ENCODE data around the gene POLR2J. TPM values are rescaled to one million over a fixed set of nuclear protein-coding genes. Genes with fewer than 3 reads are reported as not detected.
A peak's percentile ranks its signal among the peaks of the same experiment; 100 is the strongest.

Gene POLR2J
- total RNA-seq, 1 experiment from 2014 or later, result 70.0 TPM

DNA sequence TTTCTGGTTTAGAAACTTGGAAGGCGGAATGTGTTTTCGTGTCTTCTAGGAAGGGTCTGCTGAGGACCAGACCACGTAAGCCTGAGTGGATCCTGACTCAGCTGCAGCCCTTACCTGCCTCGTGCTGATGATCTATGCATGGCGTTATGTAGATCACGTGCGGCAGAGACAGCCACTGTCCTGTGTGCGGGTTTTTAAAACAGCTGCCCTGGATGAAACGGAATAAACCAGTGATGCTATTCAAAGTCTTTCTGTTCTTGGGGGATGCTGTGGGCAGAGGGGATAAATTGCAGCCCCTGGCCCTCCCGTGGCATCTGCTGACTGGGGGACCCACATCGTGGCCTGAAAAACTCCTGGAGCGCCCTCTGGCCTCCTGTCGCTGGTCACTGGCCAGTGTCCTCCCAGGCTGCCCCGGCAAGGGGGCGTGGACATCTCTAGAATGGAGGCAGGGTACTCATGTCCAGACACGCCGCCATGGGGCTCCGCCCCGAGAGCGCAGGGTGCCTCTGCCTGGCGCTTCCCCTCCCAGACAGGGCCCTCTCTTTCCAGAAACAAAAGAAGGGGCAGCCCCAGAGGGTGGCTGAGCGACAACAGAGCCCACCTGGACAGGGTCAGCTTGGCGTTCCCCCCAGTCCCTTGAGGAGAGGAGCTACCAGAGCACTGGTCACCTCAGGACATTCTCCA is 27.2 kb downstream of the POLR2J start:
- Histone ChIP-seq H3K9me3 (no peaks in the 10 kb centered on the region), H3K4me1 (peaks cover 3% of the 10 kb centered on the region; the same call in 1 of the 2 replicates), H3K27me3 (replicated peaks; ENCODE audit: control insufficient read depth, insufficient read depth, low read length) (no peaks in the 10 kb centered on the region), H3K4me3 (ENCODE audit: low read depth, low read length) (peak overlapping the region; percentile 9; the same call in 1 of the 2 replicates), H3K36me3 (ENCODE audit: control insufficient read depth, insufficient read depth, low read length) (no peaks in the 10 kb centered on the region)
- H3K27ac Mint-ChIP-seq (ENCODE audit: unreplicated experiment), result peak overlapping the region; percentile 53
- H3K9me3 Mint-ChIP-seq (ENCODE audit: unreplicated experiment), result no peaks in the 10 kb centered on the region
- peak; percentile 82 to 85 for DNase-seq
- peak overlapping the region; percentile 54 for H3K4me3 Mint-ChIP-seq (ENCODE audit: unreplicated experiment)
- intact Hi-C loops (cut with micrococcal nuclease; ENCODE audit: unreplicated experiment), result loop anchor here (1.0 to 10.0 kb wide), 4 partner anchors 17 to 167 kb away; partner anchors contain the start of gene SH2B2
- TF ChIP-seq, protein P1, sequence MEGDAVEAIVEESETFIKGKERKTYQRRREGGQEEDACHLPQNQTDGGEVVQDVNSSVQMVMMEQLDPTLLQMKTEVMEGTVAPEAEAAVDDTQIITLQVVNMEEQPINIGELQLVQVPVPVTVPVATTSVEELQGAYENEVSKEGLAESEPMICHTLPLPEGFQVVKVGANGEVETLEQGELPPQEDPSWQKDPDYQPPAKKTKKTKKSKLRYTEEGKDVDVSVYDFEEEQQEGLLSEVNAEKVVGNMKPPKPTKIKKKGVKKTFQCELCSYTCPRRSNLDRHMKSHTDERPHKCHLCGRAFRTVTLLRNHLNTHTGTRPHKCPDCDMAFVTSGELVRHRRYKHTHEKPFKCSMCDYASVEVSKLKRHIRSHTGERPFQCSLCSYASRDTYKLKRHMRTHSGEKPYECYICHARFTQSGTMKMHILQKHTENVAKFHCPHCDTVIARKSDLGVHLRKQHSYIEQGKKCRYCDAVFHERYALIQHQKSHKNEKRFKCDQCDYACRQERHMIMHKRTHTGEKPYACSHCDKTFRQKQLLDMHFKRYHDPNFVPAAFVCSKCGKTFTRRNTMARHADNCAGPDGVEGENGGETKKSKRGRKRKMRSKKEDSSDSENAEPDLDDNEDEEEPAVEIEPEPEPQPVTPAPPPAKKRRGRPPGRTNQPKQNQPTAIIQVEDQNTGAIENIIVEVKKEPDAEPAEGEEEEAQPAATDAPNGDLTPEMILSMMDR (IDR thresholded peaks at IDR 0.05; ENCODE audit: insufficient read depth in 1 of 2, low read depth in 1 of 2, low read length in 1 of 2, severe bottlenecking in 1 of 2, unreplicated experiment in 1 of 2), result peak in 1 of 2 experiments; percentile 32
- POLR2A ChIA-PET, result no interaction called here
- no peaks in the 10 kb centered on the region for H3K4me1 Mint-ChIP-seq (ENCODE audit: low read depth, unreplicated experiment)
- H3K36me3 Mint-ChIP-seq (ENCODE audit: insufficient read depth, unreplicated experiment), result peaks cover 4% of the 10 kb centered on the region
- BruUV-seq (replicated peaks), result no TSS peak
- CTCF ChIA-PET, result no interaction called here
- H3K27me3 Mint-ChIP-seq (ENCODE audit: insufficient read depth, unreplicated experiment), result no peaks in the 10 kb centered on the region

DNA sequence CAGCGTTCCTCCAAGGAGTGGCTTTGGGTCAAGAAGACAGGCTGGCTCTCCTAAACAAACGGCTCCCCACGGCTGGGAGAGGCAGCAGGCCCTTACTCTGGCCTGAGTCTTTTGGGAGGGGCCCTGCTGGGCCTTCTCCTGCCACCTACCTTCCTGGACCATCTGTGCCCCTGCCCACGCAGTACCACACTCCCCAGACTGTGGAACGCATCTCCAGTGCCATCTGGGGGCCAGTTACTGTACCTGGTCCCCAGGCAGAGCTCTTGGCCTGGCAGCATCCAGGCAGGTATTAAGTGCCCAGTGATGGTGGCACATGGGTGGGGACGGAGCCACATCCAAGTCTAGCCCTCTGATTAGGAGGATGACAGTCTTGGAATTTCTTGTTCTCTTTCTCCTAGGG is 28.5 kb downstream of the POLR2J start:
- Histone ChIP-seq H3K4me1 (peaks cover 3% of the 10 kb centered on the region; the same call in 1 of the 2 replicates), H3K9me3 (no peaks in the 10 kb centered on the region), H3K27me3 (replicated peaks; ENCODE audit: control insufficient read depth, insufficient read depth, low read length) (no peaks in the 10 kb centered on the region), H3K36me3 (ENCODE audit: control insufficient read depth, insufficient read depth, low read length) (no peaks in the 10 kb centered on the region), H3K4me3 (ENCODE audit: low read depth, low read length) (no peak overlapping the region)
- intact Hi-C loops (cut with micrococcal nuclease; ENCODE audit: unreplicated experiment), result loop anchor here (2.0 to 10.0 kb wide), 3 partner anchors 15 to 165 kb away; partner anchors contain the start of gene SH2B2
- DNase-seq, result no peak
- H3K9me3 Mint-ChIP-seq (ENCODE audit: unreplicated experiment), result no peaks in the 10 kb centered on the region
- ChIA-PET POLR2A (no interaction called here), CTCF (interaction anchor here (1.0 to 1.2 kb wide), 3 partner anchors 38 to 46 kb away, joined by 3 to 4 read pairs (median 3); no protein-coding TSS in a partner anchor)
- no peak overlapping the region for H3K4me3 Mint-ChIP-seq (ENCODE audit: unreplicated experiment)
- peak overlapping the region; percentile 53 for H3K27ac Mint-ChIP-seq (ENCODE audit: unreplicated experiment)
- H3K27me3 Mint-ChIP-seq (ENCODE audit: insufficient read depth, unreplicated experiment), result no peaks in the 10 kb centered on the region
- TF ChIP-seq, protein P1 (IDR thresholded peaks at IDR 0.05; ENCODE audit: insufficient read depth in 1 of 2, low read depth in 1 of 2, low read length in 1 of 2, severe bottlenecking in 1 of 2, unreplicated experiment in 1 of 2), result peak in 1 of 2 experiments; percentile 4
- no peaks in the 10 kb centered on the region for H3K4me1 Mint-ChIP-seq (ENCODE audit: low read depth, unreplicated experiment)
- H3K36me3 Mint-ChIP-seq (ENCODE audit: insufficient read depth, unreplicated experiment), result peaks cover 4% of the 10 kb centered on the region
- no TSS peak for BruUV-seq (replicated peaks)

DNA sequence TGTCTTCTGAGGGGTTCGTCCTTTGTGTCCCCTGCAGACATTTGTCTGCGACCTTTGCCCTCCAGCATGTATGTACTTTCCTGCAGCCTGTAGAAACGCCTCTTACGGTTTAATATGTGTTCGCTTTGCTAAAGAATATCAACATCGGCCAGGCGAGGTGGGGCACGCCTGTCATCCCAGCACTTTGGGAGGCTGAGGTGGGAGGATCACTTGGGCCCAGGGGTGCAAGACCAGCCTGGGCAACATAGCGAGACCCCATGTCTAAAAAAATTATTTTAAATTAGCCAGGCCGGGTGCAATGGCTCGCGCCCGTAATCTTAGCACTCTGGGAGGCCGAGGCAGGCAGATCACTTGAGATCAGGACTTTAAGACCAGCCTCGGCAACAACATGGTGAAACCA is 29.6 kb downstream of the POLR2J start:
- TF ChIP-seq, protein P1 (IDR thresholded peaks at IDR 0.05; ENCODE audit: insufficient read depth in 1 of 2, low read depth in 1 of 2, low read length in 1 of 2, severe bottlenecking in 1 of 2, unreplicated experiment in 1 of 2), result no peak
- BruUV-seq (replicated peaks), result no TSS peak
- no peaks in the 10 kb centered on the region for H3K27me3 ChIP-seq (replicated peaks; ENCODE audit: control insufficient read depth, insufficient read depth, low read length)
- CTCF ChIA-PET, result no interaction called here
- no peaks in the 10 kb centered on the region for H3K9me3 Mint-ChIP-seq (ENCODE audit: unreplicated experiment)
- POLR2A ChIA-PET, result no interaction called here
- peaks cover 4% of the 10 kb centered on the region for H3K36me3 Mint-ChIP-seq (ENCODE audit: insufficient read depth, unreplicated experiment)
- H3K9me3 ChIP-seq, result no peaks in the 10 kb centered on the region
- H3K36me3 ChIP-seq (ENCODE audit: control insufficient read depth, insufficient read depth, low read length), result no peaks in the 10 kb centered on the region
- H3K27ac Mint-ChIP-seq (ENCODE audit: unreplicated experiment), result no peak overlapping the region
- H3K4me3 Mint-ChIP-seq (ENCODE audit: unreplicated experiment), result no peak overlapping the region
- peaks cover 3% of the 10 kb centered on the region; the same call in 1 of the 2 replicates for H3K4me1 ChIP-seq
- intact Hi-C loops (cut with micrococcal nuclease; ENCODE audit: unreplicated experiment), result no loop called here
- no peaks in the 10 kb centered on the region for H3K4me1 Mint-ChIP-seq (ENCODE audit: low read depth, unreplicated experiment)
- no peak for DNase-seq
- no peak overlapping the region for H3K4me3 ChIP-seq (ENCODE audit: low read depth, low read length)
- no peaks in the 10 kb centered on the region for H3K27me3 Mint-ChIP-seq (ENCODE audit: insufficient read depth, unreplicated experiment)
